ENCODE data around the gene POLE2. TPM values are rescaled to one million over a fixed set of nuclear protein-coding genes. Genes with fewer than 3 reads are reported as not detected.
A peak's percentile ranks its signal among the peaks of the same experiment; 100 is the strongest.

Gene POLE2
- total RNA-seq, 1 donor from 2014 or later: 26.8 TPM

DNA sequence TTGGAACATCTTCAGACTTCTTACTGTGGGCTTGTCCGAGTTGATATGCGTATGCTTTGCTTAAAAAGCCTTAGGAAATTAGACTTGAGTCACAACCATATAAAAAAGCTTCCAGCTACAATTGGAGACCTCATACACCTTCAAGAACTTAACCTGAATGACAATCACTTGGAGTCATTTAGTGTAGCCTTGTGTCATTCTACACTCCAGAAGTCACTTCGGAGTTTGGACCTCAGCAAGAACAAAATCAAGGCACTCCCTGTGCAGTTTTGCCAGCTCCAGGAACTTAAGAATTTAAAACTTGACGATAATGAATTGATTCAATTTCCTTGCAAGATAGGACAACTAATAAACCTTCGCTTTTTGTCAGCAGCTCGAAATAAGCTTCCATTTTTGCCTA lies 80.4 kb downstream of the POLE2 start:
- H3K27me3 Mint-ChIP-seq (ENCODE audit: low read depth): no peaks in the 10 kb centered on the region
- no peaks in the 10 kb centered on the region for H3K9me3 Mint-ChIP-seq
- no peak overlapping the region for H3K27ac Mint-ChIP-seq (ENCODE audit: unreplicated experiment)
- TF ChIP-seq CTCF (conservative IDR thresholded peaks at IDR 0.05): no peak
- no peaks in the 10 kb centered on the region for H3K4me1 Mint-ChIP-seq
- no peak for DNase-seq (ENCODE audit: low read depth, low spot score)
- H3K36me3 Mint-ChIP-seq (ENCODE audit: low read depth): peaks cover 8% of the 10 kb centered on the region
- no peak overlapping the region for H3K4me3 Mint-ChIP-seq

GRCh38 chr14:49598485-49599300 lies 89.3 kb downstream of the POLE2 start, which contains the start of gene LRR1:
Gene LRR1 (plus strand): TSS chr14:49598940. CDS start chr14:49599021, 81 bp downstream.
- peak within 1 kb of the TSS; percentile 97 for H3K4me3 Mint-ChIP-seq
- no peaks in the 10 kb centered on the region for H3K27me3 Mint-ChIP-seq (ENCODE audit: low read depth)
- H3K4me1 Mint-ChIP-seq: peaks cover 32% of the 10 kb centered on the region
- peak within 1 kb of the TSS; percentile 94 for H3K27ac Mint-ChIP-seq (ENCODE audit: unreplicated experiment)
- peaks cover 3% of the 10 kb centered on the region for H3K36me3 Mint-ChIP-seq (ENCODE audit: low read depth)
- DNase-seq (ENCODE audit: low read depth, low spot score): peak; percentile 90
- TF ChIP-seq CTCF (conservative IDR thresholded peaks at IDR 0.05): no peak
- no peaks in the 10 kb centered on the region for H3K9me3 Mint-ChIP-seq

DNA sequence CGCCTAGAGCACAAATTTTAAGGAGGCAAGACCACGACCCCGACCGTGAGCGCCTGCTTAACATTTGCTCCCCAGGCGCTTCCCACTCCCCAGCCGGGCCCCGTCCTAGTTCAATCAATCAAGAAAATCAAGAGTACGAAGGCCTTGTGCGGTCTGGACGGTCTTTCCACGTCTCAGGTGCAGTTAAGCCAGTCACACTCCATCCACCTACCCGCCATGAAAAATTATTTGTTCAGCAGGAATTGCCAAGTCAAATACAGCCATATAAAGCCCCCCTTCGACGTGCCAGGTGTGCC lies 89.9 kb downstream of the POLE2 start:
- peak overlapping the region; percentile 97 for H3K4me3 Mint-ChIP-seq
- no peak for DNase-seq (ENCODE audit: low read depth, low spot score)
- H3K27me3 Mint-ChIP-seq (ENCODE audit: low read depth): no peaks in the 10 kb centered on the region
- TF ChIP-seq CTCF (conservative IDR thresholded peaks at IDR 0.05): no peak
- peaks cover 32% of the 10 kb centered on the region for H3K4me1 Mint-ChIP-seq
- H3K27ac Mint-ChIP-seq (ENCODE audit: unreplicated experiment): peak overlapping the region; percentile 94
- no peaks in the 10 kb centered on the region for H3K9me3 Mint-ChIP-seq
- peaks cover 3% of the 10 kb centered on the region for H3K36me3 Mint-ChIP-seq (ENCODE audit: low read depth)

DNA sequence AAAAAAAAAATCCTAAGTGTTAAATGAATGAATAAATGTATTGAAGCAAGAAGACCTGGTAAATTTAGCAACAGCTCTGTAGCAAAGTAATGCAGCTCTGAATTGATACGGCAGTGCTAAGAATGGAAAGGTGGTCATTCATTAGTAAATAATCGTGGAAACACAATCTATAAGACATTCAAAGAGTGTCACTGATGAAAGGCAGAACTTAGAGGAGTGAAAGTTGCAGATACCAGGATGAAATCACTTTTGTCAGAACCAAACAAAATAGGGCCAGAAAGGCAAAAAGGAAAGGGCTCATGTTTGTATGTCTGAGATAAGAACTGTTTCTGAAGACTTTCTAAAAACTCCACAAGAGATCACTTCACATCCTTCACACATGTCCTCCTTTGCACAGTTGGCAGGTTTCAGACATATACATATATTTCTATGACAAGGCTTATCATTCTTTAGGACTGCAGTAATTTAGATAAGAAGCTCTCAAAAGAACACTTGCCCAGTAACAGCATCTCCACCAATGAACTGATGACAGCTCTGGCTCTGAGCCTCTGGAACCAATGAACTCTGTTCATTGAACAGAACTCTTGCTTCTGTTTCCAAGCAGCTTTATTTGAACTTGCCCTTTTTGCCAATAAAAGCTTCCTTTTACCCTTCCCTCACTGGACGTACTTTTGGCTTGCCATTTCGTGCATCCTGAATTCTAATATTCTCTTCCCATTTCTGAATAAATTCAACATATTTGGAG lies 93.5 kb downstream of the POLE2 start:
- TF ChIP-seq CTCF (conservative IDR thresholded peaks at IDR 0.05): no peak
- Mint-ChIP-seq H3K4me3 (peak overlapping the region; percentile 67), H3K36me3 (ENCODE audit: low read depth) (no peaks in the 10 kb centered on the region), H3K27me3 (ENCODE audit: low read depth) (no peaks in the 10 kb centered on the region), H3K4me1 (peaks cover 21% of the 10 kb centered on the region), H3K9me3 (no peaks in the 10 kb centered on the region), H3K27ac (ENCODE audit: unreplicated experiment) (no peak overlapping the region)
- DNase-seq (ENCODE audit: low read depth, low spot score): no peak

Other genes with a start within 250 kb of the POLE2 start
- 1,386 and 1,393 TPM in 2 replicates for gene RPS29, start 101.8 kb downstream of the POLE2 start, total RNA-seq
- gene LRR1, start 89.3 kb downstream of the POLE2 start, total RNA-seq: 40.2 and 42.9 TPM in 2 replicates
- gene RPL36AL, start 67.6 kb downstream of the POLE2 start, total RNA-seq: 147 and 151 TPM in 2 replicates
- gene MGAT2, start 67.4 kb downstream of the POLE2 start, total RNA-seq: 31.8 and 32.3 TPM in 2 replicates
- gene DNAAF2, start 53.0 kb downstream of the POLE2 start, total RNA-seq: 18.9 and 20.4 TPM in 2 replicates
- gene KLHDC1, start 4.9 kb upstream of the POLE2 start, total RNA-seq: 2.0 and 2.1 TPM in 2 replicates
- 36.1 and 36.4 TPM in 2 replicates for gene KLHDC2, start 79.9 kb upstream of the POLE2 start, total RNA-seq
- 68.9 and 71.0 TPM in 2 replicates for gene NEMF, start 164.6 kb upstream of the POLE2 start, total RNA-seq
- 55.8 and 58.0 TPM in 2 replicates for gene ARF6, start 204.9 kb upstream of the POLE2 start, total RNA-seq